IPS-20b (cell line): Measurements from ENCODE around the gene ANKS1B.

Experiments used
- H3K27ac ChIP-seq: one replicate; pipeline ENCODE4 v1.5.1; 2013; ENCODE audit warnings: low read length
- H3K27me3 ChIP-seq: 2 replicates; pipeline ENCODE4 v1.6.1; 2013; ENCODE audit warnings: mild to moderate bottlenecking, low read length, inconsistent platforms; ENCODE audit not compliant: insufficient read depth
- H3K36me3 ChIP-seq: 2 replicates; pipeline ENCODE4 v1.6.1; 2013; ENCODE audit warnings: low read depth, mild to moderate bottlenecking, inconsistent platforms, low read length, moderate library complexity; ENCODE audit not compliant: insufficient read depth
- H3K4me1 ChIP-seq: 2 replicates; pipeline ENCODE4 v1.6.1; 2013; ENCODE audit warnings: mild to moderate bottlenecking, control low read depth, inconsistent platforms, low read length, moderate library complexity; ENCODE audit not compliant: insufficient read depth
- H3K4me3 ChIP-seq: 2 replicates; pipeline ENCODE4 v1.5.1; 2013; ENCODE audit warnings: mild to moderate bottlenecking, low read length, inconsistent platforms
- H3K9ac ChIP-seq: 2 replicates; pipeline ENCODE4 v1.6.1; 2013; ENCODE audit warnings: low read depth, mild to moderate bottlenecking, inconsistent platforms, low read length, moderate library complexity
- H3K9me3 ChIP-seq: 2 replicates; pipeline ENCODE4 v1.6.1; 2013; ENCODE audit warnings: mild to moderate bottlenecking, low read depth, low read length, inconsistent platforms; ENCODE audit not compliant: insufficient read depth

ANKS1B gene

GRCh38 chr12:99957866-99958466, 26.8 kb downstream of the ANKS1B start:
- Histone ChIP-seq H3K36me3 (no peaks in the 10 kb centered on the region), H3K9me3 (no peaks in the 10 kb centered on the region), H3K27me3 (no peaks in the 10 kb centered on the region), H3K4me3 (no peak overlapping the region), H3K4me1 (no peaks in the 10 kb centered on the region), H3K9ac (no peak overlapping the region), H3K27ac (no peak overlapping the region)

- Histone ChIP-seq H3K9me3 (no peaks in the 10 kb centered on the region), H3K36me3 (no peaks in the 10 kb centered on the region), H3K9ac (no peak overlapping the region), H3K4me1 (no peaks in the 10 kb centered on the region), H3K27me3 (no peaks in the 10 kb centered on the region), H3K4me3 (no peak overlapping the region), H3K27ac (no peak overlapping the region)
Measured at GRCh38 chr12:99954724-99955123, 30.0 kb downstream of the ANKS1B start.

- H3K4me1 ChIP-seq, result no peaks in the 10 kb centered on the region
- no peak overlapping the region for H3K27ac ChIP-seq
- H3K4me3 ChIP-seq, result no peak overlapping the region
- H3K36me3 ChIP-seq, result no peaks in the 10 kb centered on the region
- H3K27me3 ChIP-seq, result no peaks in the 10 kb centered on the region
- no peaks in the 10 kb centered on the region for H3K9me3 ChIP-seq
- H3K9ac ChIP-seq, result no peak overlapping the region
Measured at GRCh38 chr12:99948370-99948769, 36.4 kb downstream of the ANKS1B start.

GRCh38 chr12:99946131-99946530, 38.6 kb downstream of the ANKS1B start:
- no peak overlapping the region for H3K4me3 ChIP-seq
- no peaks in the 10 kb centered on the region for H3K27me3 ChIP-seq
- H3K9me3 ChIP-seq, result no peaks in the 10 kb centered on the region
- no peak overlapping the region for H3K9ac ChIP-seq
- H3K27ac ChIP-seq, result no peak overlapping the region
- no peaks in the 10 kb centered on the region for H3K4me1 ChIP-seq
- H3K36me3 ChIP-seq, result no peaks in the 10 kb centered on the region

GRCh38 chr12:99935608-99936007, 49.1 kb downstream of the ANKS1B start:
- H3K9me3 ChIP-seq, result no peaks in the 10 kb centered on the region
- no peak overlapping the region for H3K9ac ChIP-seq
- H3K4me1 ChIP-seq, result no peaks in the 10 kb centered on the region
- no peaks in the 10 kb centered on the region for H3K36me3 ChIP-seq
- no peak overlapping the region for H3K4me3 ChIP-seq
- no peak overlapping the region for H3K27ac ChIP-seq
- no peaks in the 10 kb centered on the region for H3K27me3 ChIP-seq

- no peaks in the 10 kb centered on the region for H3K27me3 ChIP-seq
- H3K4me3 ChIP-seq, result no peak overlapping the region
- H3K4me1 ChIP-seq, result no peaks in the 10 kb centered on the region
- no peak overlapping the region for H3K27ac ChIP-seq
- no peaks in the 10 kb centered on the region for H3K36me3 ChIP-seq
- H3K9ac ChIP-seq, result no peak overlapping the region
- no peaks in the 10 kb centered on the region for H3K9me3 ChIP-seq
Measured at GRCh38 chr12:99926511-99927169, 58.1 kb downstream of the ANKS1B start.

- no peak overlapping the region for H3K27ac ChIP-seq
Measured at GRCh38 chr12:99920353-99920960, 64.3 kb downstream of the ANKS1B start.

GRCh38 chr12:99917711-99918402, 66.9 kb downstream of the ANKS1B start:
- Histone ChIP-seq H3K9me3 (no peaks in the 10 kb centered on the region), H3K9ac (no peak overlapping the region), H3K4me3 (no peak overlapping the region), H3K36me3 (no peaks in the 10 kb centered on the region), H3K27me3 (no peaks in the 10 kb centered on the region), H3K27ac (no peak overlapping the region), H3K4me1 (no peaks in the 10 kb centered on the region)

More at GRCh38 chr12:99920353-99920960, 64.3 kb downstream of the ANKS1B start:
- no peak overlapping the region for H3K4me3 ChIP-seq
- H3K27me3 ChIP-seq, result no peaks in the 10 kb centered on the region
- no peaks in the 10 kb centered on the region for H3K4me1 ChIP-seq
- no peaks in the 10 kb centered on the region for H3K36me3 ChIP-seq
- no peak overlapping the region for H3K9ac ChIP-seq
- no peaks in the 10 kb centered on the region for H3K9me3 ChIP-seq

- no peak overlapping the region for H3K27ac ChIP-seq
- no peaks in the 10 kb centered on the region for H3K36me3 ChIP-seq
- no peaks in the 10 kb centered on the region for H3K4me1 ChIP-seq
- no peaks in the 10 kb centered on the region for H3K27me3 ChIP-seq
- no peaks in the 10 kb centered on the region for H3K9me3 ChIP-seq
- H3K9ac ChIP-seq, result no peak overlapping the region
- H3K4me3 ChIP-seq, result no peak overlapping the region
Measured at GRCh38 chr12:99916555-99916954, 68.2 kb downstream of the ANKS1B start.

GRCh38 chr12:99915251-99916082, 69.3 kb downstream of the ANKS1B start:
- Histone ChIP-seq H3K9ac (no peak overlapping the region), H3K9me3 (no peaks in the 10 kb centered on the region), H3K4me3 (no peak overlapping the region), H3K27ac (no peak overlapping the region), H3K4me1 (no peaks in the 10 kb centered on the region), H3K27me3 (no peaks in the 10 kb centered on the region), H3K36me3 (no peaks in the 10 kb centered on the region)

GRCh38 chr12:99914206-99914605, 70.5 kb downstream of the ANKS1B start:
- Histone ChIP-seq H3K4me1 (no peaks in the 10 kb centered on the region), H3K9ac (no peak overlapping the region), H3K4me3 (no peak overlapping the region), H3K27ac (no peak overlapping the region), H3K27me3 (no peaks in the 10 kb centered on the region), H3K36me3 (no peaks in the 10 kb centered on the region), H3K9me3 (no peaks in the 10 kb centered on the region)
